Transverse colon (tissue), 4 donors: ENCODE data around the gene PTH1R. TPM values are rescaled to one million over a fixed set of nuclear protein-coding genes. Genes with fewer than 3 reads are reported as not detected.

Experiments used
- DNase-seq: peaks from one replicate; pipeline ENCODE4 v3.0.0-alpha.2; 2019
- H3K27ac ChIP-seq, 4 donors: fragments of 200-600 bp; sonication (generic); 2 replicates each; pipeline ENCODE4 v1.5.1; 2016 to 2018; ENCODE audit warnings: inconsistent platforms in 4 of 4
- H3K27me3 ChIP-seq: fragments of 200-600 bp; sonication (generic); 2 replicates; pipeline ENCODE4 v1.5.1; 2017; ENCODE audit warnings: inconsistent platforms
- H3K36me3 ChIP-seq, 4 donors: fragments of 200-600 bp; sonication (generic); 2 replicates each; pipeline ENCODE4 v1.5.1; 2017 to 2019; ENCODE audit warnings: inconsistent platforms in 4 of 4
- H3K4me1 ChIP-seq, 4 donors: fragments of 200-600 bp; sonication (generic); 2 replicates each; pipeline ENCODE4 v1.5.1; 2017 to 2020; ENCODE audit warnings: inconsistent platforms in 4 of 4
- H3K4me3 ChIP-seq, 4 donors: fragments of 200-600 bp; sonication (generic); 1 replicate in 1 of 4; 2 replicates in 3 of 4; pipeline versions ENCODE4 v1.5.1 to v1.6.1; 2017 to 2019; ENCODE audit warnings: inconsistent platforms in 4 of 4
- H3K9me3 ChIP-seq, 2 donors: fragments of 200-600 bp; sonication (generic); 2 replicates each; pipeline ENCODE4 v1.5.1; 2017 to 2019; ENCODE audit warnings: inconsistent platforms in 2 of 2
- EP300 ChIP-seq: sonication (generic); formaldehyde crosslinking; IDR thresholded peaks from one replicate; pipeline ENCODE4 v1.6.1; 2017; ENCODE audit warnings: antibody characterized with exemption, low read depth
- POLR2A ChIP-seq: fragments of 450-650 bp; IDR thresholded peaks from one replicate; pipeline ENCODE4 v1.6.1; 2016; ENCODE audit warnings: antibody characterized with exemption, mild to moderate bottlenecking, moderate library complexity
- POLR2AphosphoS5 ChIP-seq, 3 donors: sonication (generic); formaldehyde crosslinking; IDR thresholded peaks; one replicate each; pipeline ENCODE4 v1.6.1; 2016; ENCODE audit warnings: antibody characterized with exemption in 3 of 3
- WGBS, 2 donors: methylation state at CpG; one replicate each; pipeline ENCODE4 v1.1.5; 2018; ENCODE audit warnings: low coverage in 1 of 2; 5-methylcytosine and 5-hydroxymethylcytosine counted together
- in situ Hi-C, 4 donors: fragments of 200-750 bp; cut with MboI; loops; one replicate each; pipeline versions ENCODE4 v1.15.0 to v1.15.1; 2017; ENCODE audit warnings: low sequenced_read_pairs in 3 of 4, low pct_ligation_motif_present in 1 of 4, low pct_unique_long_range_greater_than_20kb in 1 of 4
- intact Hi-C: fragments of 100-400 bp; cut with DNase I; formaldehyde crosslinking; loops from one replicate; pipeline ENCODE4 v1.15.1; 2023; ENCODE audit warnings: low total_unique reads
- total RNA-seq, 4 donors: library from RNA; depleted of rRNA; stranded (reverse); fragments of >200 nt; gene quantifications; one replicate each; pipeline ENCODE4 v1.1.0, GENCODE V29; 2016
- TF ChIP-seq, protein P1 (sequence below), 5 experiments: fragments of 200-600 bp in 3 of 5; fragments of 450-650 bp in 2 of 5; sonication (generic) in 3 of 5; IDR thresholded peaks; 1 replicate in 2 of 5; 2 replicates in 3 of 5; pipeline ENCODE4 v1.5.1; 2016 to 2017; ENCODE audit warnings: antibody characterized with exemption in 5 of 5, inconsistent platforms in 3 of 5, mild to moderate bottlenecking in 2 of 5, moderate library complexity in 1 of 5

PTH1R gene
- total RNA-seq, 4 donors from 2014 or later = 0.60 to 2.5 (median 1.4) TPM; not detected in 1

DNA sequence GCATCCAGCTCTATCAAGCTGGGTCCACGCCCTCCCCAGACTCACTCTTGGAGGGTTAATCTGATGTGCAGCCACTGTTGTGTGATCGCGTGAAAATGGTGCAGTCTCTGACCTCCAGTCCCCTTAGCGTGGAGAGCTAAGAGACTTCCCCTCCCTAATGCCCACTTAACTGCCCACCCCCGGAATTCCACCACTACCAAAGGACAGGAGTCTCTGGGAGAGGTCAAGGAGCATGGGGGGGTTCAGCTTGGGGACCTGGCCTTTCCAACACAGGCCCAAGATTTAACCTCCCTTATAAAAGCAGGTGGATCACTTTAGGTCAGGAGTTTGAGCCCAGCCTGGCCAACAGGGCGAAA lies 50.2 kb downstream of the PTH1R start:
- Histone ChIP-seq H3K36me3 (peaks cover 0 to 13% (median 6%) of the 10 kb centered on the region in 4 donors), H3K4me1 (peaks cover 50 to 69% (median 61%) of the 10 kb centered on the region in 4 donors), H3K4me3 (no peak overlapping the region), H3K9me3 (no peaks in the 10 kb centered on the region), H3K27ac (peak overlapping the region; percentile 68 to 83 (median 70)), H3K27me3 (no peaks in the 10 kb centered on the region)
- in situ Hi-C loops (loop anchor here in 1 of 4 donors (10.0 kb wide), 1 partner anchor 67 kb away; no protein-coding TSS in a partner anchor), intact Hi-C loops (no loop called here)
- DNase-seq = no peak
- 85% methylated on average over 6 of the region's 6 CpGs; no CpG with 5 or more reads in 1 of the 2 donors for WGBS, 2 donors
- no peak for TF ChIP-seq POLR2A
- no peak for TF ChIP-seq EP300
- no peak for TF ChIP-seq POLR2AphosphoS5 (IDR thresholded peaks at IDR 0.05)
- TF ChIP-seq, protein P1, sequence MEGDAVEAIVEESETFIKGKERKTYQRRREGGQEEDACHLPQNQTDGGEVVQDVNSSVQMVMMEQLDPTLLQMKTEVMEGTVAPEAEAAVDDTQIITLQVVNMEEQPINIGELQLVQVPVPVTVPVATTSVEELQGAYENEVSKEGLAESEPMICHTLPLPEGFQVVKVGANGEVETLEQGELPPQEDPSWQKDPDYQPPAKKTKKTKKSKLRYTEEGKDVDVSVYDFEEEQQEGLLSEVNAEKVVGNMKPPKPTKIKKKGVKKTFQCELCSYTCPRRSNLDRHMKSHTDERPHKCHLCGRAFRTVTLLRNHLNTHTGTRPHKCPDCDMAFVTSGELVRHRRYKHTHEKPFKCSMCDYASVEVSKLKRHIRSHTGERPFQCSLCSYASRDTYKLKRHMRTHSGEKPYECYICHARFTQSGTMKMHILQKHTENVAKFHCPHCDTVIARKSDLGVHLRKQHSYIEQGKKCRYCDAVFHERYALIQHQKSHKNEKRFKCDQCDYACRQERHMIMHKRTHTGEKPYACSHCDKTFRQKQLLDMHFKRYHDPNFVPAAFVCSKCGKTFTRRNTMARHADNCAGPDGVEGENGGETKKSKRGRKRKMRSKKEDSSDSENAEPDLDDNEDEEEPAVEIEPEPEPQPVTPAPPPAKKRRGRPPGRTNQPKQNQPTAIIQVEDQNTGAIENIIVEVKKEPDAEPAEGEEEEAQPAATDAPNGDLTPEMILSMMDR (IDR thresholded peaks at IDR 0.05) = no peak

GRCh38 chr3:46928282-46928681 lies 50.8 kb downstream of the PTH1R start:
- peak overlapping the region; percentile 68 to 87 (median 78) for H3K27ac ChIP-seq
- 85% methylated on average over 1 of the region's 1 CpG; no CpG with 5 or more reads in 1 of the 2 donors for WGBS, 2 donors
- intact Hi-C loops = no loop called here
- H3K4me1 ChIP-seq = peaks cover 56 to 74% (median 66%) of the 10 kb centered on the region in 4 donors
- H3K27me3 ChIP-seq = no peaks in the 10 kb centered on the region
- DNase-seq = no peak
- in situ Hi-C loops = loop anchor here in 1 of 4 donors (10.0 kb wide), 1 partner anchor 67 kb away; no protein-coding TSS in a partner anchor
- no peak for TF ChIP-seq POLR2AphosphoS5 (IDR thresholded peaks at IDR 0.05)
- no peak for TF ChIP-seq EP300
- TF ChIP-seq POLR2A = no peak
- TF ChIP-seq, protein P1 (IDR thresholded peaks at IDR 0.05) = no peak
- H3K36me3 ChIP-seq = peaks cover 0 to 9% (median 3%) of the 10 kb centered on the region in 4 donors
- H3K9me3 ChIP-seq = no peaks in the 10 kb centered on the region
- H3K4me3 ChIP-seq = no peak overlapping the region

DNA sequence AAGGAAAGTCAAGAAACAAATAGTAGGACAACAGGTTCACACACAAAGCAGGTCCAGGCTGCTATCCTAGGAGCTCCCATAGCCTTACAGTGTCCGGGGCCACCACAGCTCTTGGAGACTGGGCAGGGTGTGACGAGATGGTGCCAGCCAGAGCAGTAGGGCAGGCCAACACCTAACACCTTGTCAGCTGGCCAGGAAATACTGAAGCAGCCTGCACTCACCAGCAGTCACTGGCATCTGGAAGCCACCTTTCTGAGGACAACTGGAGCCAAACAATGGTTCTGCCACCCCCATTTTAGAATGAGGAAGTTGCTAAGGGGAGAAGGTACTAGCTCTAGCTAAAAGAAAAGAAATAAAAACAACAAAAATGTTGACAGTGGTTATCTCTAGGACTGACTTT lies 51.8 kb downstream of the PTH1R start:
- in situ Hi-C loops = loop anchor here in 1 of 4 donors (10.0 kb wide), 1 partner anchor 65 kb away; no protein-coding TSS in a partner anchor
- Histone ChIP-seq H3K27ac (peak overlapping the region; percentile 74 to 87 (median 78)), H3K4me1 (peaks cover 67 to 85% (median 77%) of the 10 kb centered on the region in 4 donors), H3K9me3 (no peaks in the 10 kb centered on the region), H3K36me3 (peaks cover 0 to 8% (median 3%) of the 10 kb centered on the region in 4 donors), H3K4me3 (no peak overlapping the region), H3K27me3 (no peaks in the 10 kb centered on the region)
- TF ChIP-seq EP300 (no peak), POLR2A (no peak), POLR2AphosphoS5 (IDR thresholded peaks at IDR 0.05) (peak in 1 of 3 donors; percentile 48)
- intact Hi-C loops = no loop called here
- WGBS, 2 donors = 40 to 54% methylated on average over 1 to 2 of the region's 2 CpGs
- DNase-seq = peak; percentile 76

DNA sequence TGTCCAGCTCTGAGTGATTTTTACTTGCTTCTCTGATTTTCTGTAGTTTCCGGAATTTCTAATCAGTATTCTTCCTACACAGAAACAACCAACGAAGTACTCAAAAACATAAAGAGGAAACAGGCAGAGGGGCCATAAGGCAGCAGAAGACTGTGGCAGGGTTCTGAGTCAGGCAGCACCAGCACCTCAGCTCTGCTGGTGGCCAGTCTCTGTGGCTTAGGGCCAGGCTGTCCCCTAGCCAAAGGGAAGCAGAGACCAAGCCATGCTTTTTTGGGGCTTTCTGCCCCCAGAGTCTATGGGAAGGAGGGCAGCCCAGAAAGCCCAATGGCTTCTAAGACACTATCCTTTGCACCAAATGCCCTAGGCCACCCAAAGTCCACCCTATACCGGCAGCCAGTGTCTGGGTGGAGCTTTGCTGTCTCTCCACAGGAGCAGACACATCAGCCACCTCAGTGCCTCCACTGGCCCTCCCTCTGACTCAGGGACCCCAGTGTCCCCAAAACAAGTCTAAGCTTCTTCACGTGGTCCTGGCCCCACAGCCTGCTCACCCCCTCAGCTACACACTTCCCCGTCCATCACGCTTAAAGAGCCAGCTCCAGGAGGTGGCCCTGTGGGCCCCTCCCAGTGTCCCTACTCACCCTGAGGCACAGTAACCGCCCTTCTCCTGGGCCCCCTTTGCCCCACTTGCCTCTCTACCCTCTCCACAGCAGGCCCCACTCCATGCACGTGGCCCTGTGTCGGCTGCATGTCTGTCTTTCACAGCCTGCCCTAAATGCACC lies 52.8 kb downstream of the PTH1R start:
- no peak for DNase-seq
- no peaks in the 10 kb centered on the region for H3K9me3 ChIP-seq
- no peak overlapping the region for H3K4me3 ChIP-seq
- H3K27ac ChIP-seq = peak overlapping the region; percentile 74 to 87 (median 78)
- in situ Hi-C loops (loop anchor here in 1 of 4 donors (10.0 kb wide), 1 partner anchor 54 kb away; no protein-coding TSS in a partner anchor), intact Hi-C loops (no loop called here)
- H3K27me3 ChIP-seq = no peaks in the 10 kb centered on the region
- no peaks in the 10 kb centered on the region for H3K36me3 ChIP-seq
- H3K4me1 ChIP-seq = peaks cover 77 to 95% (median 87%) of the 10 kb centered on the region in 4 donors
- TF ChIP-seq POLR2A = no peak
- TF ChIP-seq, protein P1 (IDR thresholded peaks at IDR 0.05) = no peak
- no peak for TF ChIP-seq POLR2AphosphoS5 (IDR thresholded peaks at IDR 0.05)
- TF ChIP-seq EP300 = no peak
- WGBS, 2 donors = 70 to 80% methylated on average over 1 to 9 of the region's 9 CpGs
